GM23338 (cell line): Measurements from ENCODE around the gene FGF2. TPM values are rescaled to one million over a fixed set of nuclear protein-coding genes. Genes with fewer than 3 reads are reported as not detected.
"Not testable (repeated sequence)": the region's sequence is repeated elsewhere in the genome, so short reads cannot be mapped to it uniquely, and the experiment has no call there.

Source experiments
- ATAC-seq: fragments of 200-7000 bp; cut with Tn5 transposase; 3 replicates; pipeline ENCODE4 v1.9.1; 2020
- DNase-seq: peaks from one replicate; pipeline ENCODE4 v3.0.0-alpha.2; 2015; ENCODE audit warnings: low spot score
- H2AFZ ChIP-seq: fragments of 200-600 bp; sonication (generic); 2 replicates; pipeline ENCODE4 v1.8.0; 2016; ENCODE audit warnings: antibody characterized with exemption, mild to moderate bottlenecking, moderate library complexity
- H3F3A ChIP-seq: fragments of 200-600 bp; sonication (generic); replicated peaks from 2 replicates; pipeline ENCODE4 v1.8.0; 2017; ENCODE audit warnings: antibody characterized with exemption, mixed run types, low read depth
- H3K27ac ChIP-seq: fragments of 200-600 bp; sonication (generic); 2 replicates; pipeline ENCODE4 v1.6.1; 2016; ENCODE audit warnings: low read depth
- H3K27me3 ChIP-seq: fragments of 200-600 bp; sonication (generic); 2 replicates; pipeline ENCODE4 v1.8.0; 2016; ENCODE audit warnings: mild to moderate bottlenecking, mixed run types, moderate library complexity; ENCODE audit not compliant: insufficient read depth
- H3K36me3 ChIP-seq: fragments of 200-600 bp; sonication (generic); 2 replicates; pipeline ENCODE4 v1.8.0; 2016; ENCODE audit warnings: mild to moderate bottlenecking; ENCODE audit not compliant: insufficient read depth
- H3K4me1 ChIP-seq: fragments of 200-600 bp; sonication (generic); 2 replicates; pipeline ENCODE4 v1.8.0; 2016; ENCODE audit warnings: mild to moderate bottlenecking, moderate library complexity; ENCODE audit not compliant: insufficient read depth
- H3K4me2 ChIP-seq: fragments of 200-600 bp; sonication (generic); 2 replicates; pipeline ENCODE4 v1.7.1; 2017; ENCODE audit warnings: mixed run types
- H3K4me3 ChIP-seq: fragments of 200-600 bp; sonication (generic); 2 replicates; pipeline ENCODE4 v1.6.1; 2016; ENCODE audit warnings: mixed run types
- H3K79me2 ChIP-seq: fragments of 200-600 bp; sonication (generic); replicated peaks from 2 replicates; pipeline ENCODE4 v1.8.0; 2017; ENCODE audit warnings: mild to moderate bottlenecking; ENCODE audit not compliant: insufficient read depth
- H3K9me2 ChIP-seq: fragments of 200-600 bp; sonication (generic); 2 replicates; pipeline ENCODE4 v1.8.0; 2017; ENCODE audit not compliant: insufficient read depth
- H4K20me1 ChIP-seq: fragments of 200-600 bp; sonication (generic); replicated peaks from 2 replicates; pipeline ENCODE4 v1.8.0; 2017; ENCODE audit warnings: mild to moderate bottlenecking; ENCODE audit not compliant: insufficient read depth
- H3K27ac Mint-ChIP-seq: 2 replicates; pipeline ENCODE4 v1.8.0; 2020; ENCODE audit warnings: inconsistent platforms, mild to moderate bottlenecking, moderate library complexity, mixed read lengths
- H3K27me3 Mint-ChIP-seq: 3 replicates; pipeline ENCODE4 v1.8.0; 2022; ENCODE audit warnings: low read depth, mild to moderate bottlenecking, moderate library complexity, mixed read lengths, inconsistent platforms; ENCODE audit not compliant: insufficient read depth, poor library complexity
- H3K36me3 Mint-ChIP-seq: 3 replicates; pipeline ENCODE4 v1.8.0; 2021; ENCODE audit warnings: low read depth, mild to moderate bottlenecking, inconsistent platforms, moderate library complexity, mixed read lengths
- H3K4me1 Mint-ChIP-seq: 3 replicates; pipeline ENCODE4 v1.8.0; 2020; ENCODE audit warnings: mild to moderate bottlenecking, inconsistent platforms, mixed read lengths
- H3K4me3 Mint-ChIP-seq: 3 replicates; pipeline ENCODE4 v1.8.0; 2021; ENCODE audit warnings: moderate library complexity, mild to moderate bottlenecking, inconsistent platforms, mixed read lengths
- H3K9me3 Mint-ChIP-seq: 3 replicates; pipeline ENCODE4 v1.8.0; 2020; ENCODE audit warnings: moderate library complexity, mild to moderate bottlenecking, inconsistent platforms, mixed read lengths
- ETS1 ChIP-seq: IDR thresholded peaks from 2 replicates; pipeline ENCODE4 v1.6.1; 2016; ENCODE audit warnings: antibody characterized with exemption
- EZH2 ChIP-seq: fragments of 200-600 bp; sonication (generic); IDR thresholded peaks from one replicate; pipeline ENCODE4 v1.8.0; 2017; ENCODE audit warnings: antibody characterized with exemption, mild to moderate bottlenecking, low read depth; ENCODE audit not compliant: unreplicated experiment
- EZH2phosphoT487 ChIP-seq: fragments of 200-600 bp; sonication (generic); IDR thresholded peaks from one replicate; pipeline ENCODE4 v1.8.1; 2018; ENCODE audit warnings: antibody characterized with exemption; ENCODE audit not compliant: unreplicated experiment
- NANOG ChIP-seq: IDR thresholded peaks from 2 replicates; pipeline ENCODE4 v1.6.1; 2016; ENCODE audit warnings: antibody characterized with exemption, borderline replicate concordance
- POLR2AphosphoS5 ChIP-seq: IDR thresholded peaks from 2 replicates; pipeline ENCODE4 v1.6.1; 2016; ENCODE audit warnings: antibody characterized with exemption, low read depth
- STAT1 ChIP-seq: IDR thresholded peaks from one replicate; pipeline ENCODE4 v1.6.1; 2016; ENCODE audit warnings: antibody characterized with exemption; ENCODE audit not compliant: unreplicated experiment
- ZNF331 ChIP-seq: fragments of 250-450 bp; sonication (Bioruptor Pico); IDR thresholded peaks from 2 replicates; pipeline ENCODE4 v1.5.0; 2020; ENCODE audit warnings: low read depth, mild to moderate bottlenecking, moderate library complexity
- polyA plus RNA-seq: library from polyadenylated mRNA; unstranded; fragments of >200 nt; fragmentation: Nextera tagmentation; extraction: Ambion mirVana; gene quantifications from 2 replicates; pipeline ENCODE4 v1.2.1, GENCODE V29; 2016
- total RNA-seq: library from RNA; depleted of rRNA; stranded (reverse); fragments of >200 nt; shearing (Covaris generic); gene quantifications from 2 replicates; pipeline ENCODE4 v1.2.3, GENCODE V29; 2014
- TF ChIP-seq, protein P1 (sequence below), 2 experiments: fragments of 200-600 bp in 1 of 2; sonication (generic) in 1 of 2; conservative IDR thresholded peaks; 2 replicates each; pipeline versions ENCODE4 v1.5.1 to v1.6.1; 2016 to 2017; ENCODE audit warnings: antibody characterized with exemption in 2 of 2, low read depth in 2 of 2, mild to moderate bottlenecking in 2 of 2, moderate library complexity in 1 of 2

The FGF2 gene
- total and polyA plus RNA-seq, 2 experiments from 2014 or later: 28.3 to 84.4 TPM

- TF ChIP-seq EZH2phosphoT487 (no peak), ETS1 (no peak), EZH2 (no peak), NANOG (no peak)
Observed at GRCh38 chr4:122810669-122811068, 16.0 kb upstream of the FGF2 start (continued).

DNA sequence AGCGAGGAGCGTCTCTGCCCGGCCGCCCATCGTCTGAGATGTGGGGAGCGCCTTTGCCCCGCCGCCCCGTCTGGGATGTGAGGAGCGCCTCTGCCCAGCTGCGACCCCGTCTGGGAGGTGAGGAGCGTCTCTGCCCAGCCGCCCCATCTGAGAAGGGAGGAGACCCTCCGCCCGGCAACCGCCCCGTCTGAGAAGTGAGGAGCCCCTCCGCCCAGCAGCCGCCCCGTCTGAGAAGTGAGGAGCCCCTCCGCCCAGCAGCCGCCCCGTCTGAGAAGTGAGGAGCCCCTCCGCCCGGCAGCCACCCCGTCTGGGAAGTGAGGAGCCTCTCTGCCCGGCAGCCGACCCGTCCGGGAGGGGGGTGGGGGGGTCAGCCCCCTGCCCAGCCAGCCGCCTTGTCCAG is 14.8 kb upstream of the FGF2 start:
- peaks cover 19% of the 10 kb centered on the region for H3K9me3 Mint-ChIP-seq
- H3K36me3 ChIP-seq, H4K20me1 ChIP-seq, H3K4me3 ChIP-seq, H3K4me1 ChIP-seq, H3F3A ChIP-seq, H3K27ac Mint-ChIP-seq, H3K27me3 Mint-ChIP-seq, H3K9me2 ChIP-seq, H3K79me2 ChIP-seq, H3K4me1 Mint-ChIP-seq, H3K27ac ChIP-seq, H2AFZ ChIP-seq, ATAC-seq, DNase-seq, H3K4me2 ChIP-seq, H3K27me3 ChIP-seq, H3K4me3 Mint-ChIP-seq: not testable (repeated sequence)
- H3K36me3 Mint-ChIP-seq: peaks cover 15% of the 10 kb centered on the region

- H3K27me3 ChIP-seq, H3F3A ChIP-seq, H3K27ac Mint-ChIP-seq, H3K27ac ChIP-seq, H2AFZ ChIP-seq, H3K4me3 Mint-ChIP-seq, H3K4me3 ChIP-seq, H3K4me2 ChIP-seq, H4K20me1 ChIP-seq, H3K4me1 Mint-ChIP-seq, H3K79me2 ChIP-seq, H3K9me2 ChIP-seq, ATAC-seq, H3K4me1 ChIP-seq, H3K36me3 ChIP-seq, DNase-seq, H3K27me3 Mint-ChIP-seq: not testable (repeated sequence)
- peaks cover 19% of the 10 kb centered on the region for H3K9me3 Mint-ChIP-seq
- peaks cover 15% of the 10 kb centered on the region for H3K36me3 Mint-ChIP-seq
Observed at GRCh38 chr4:122812823-122813222, 13.8 kb upstream of the FGF2 start.

- Histone ChIP-seq H3K4me3 (no peak overlapping the region), H3K9me2 (peaks cover 3% of the 10 kb centered on the region; the same call in 1 of the 2 replicates), H3K36me3 (no peaks in the 10 kb centered on the region), H3K79me2 (no peaks in the 10 kb centered on the region), H4K20me1 (no peaks in the 10 kb centered on the region), H3K27me3 (no peaks in the 10 kb centered on the region), H3F3A (no peaks in the 10 kb centered on the region), H3K4me1 (no peaks in the 10 kb centered on the region), H3K4me2 (no peak overlapping the region), H3K27ac (no peak overlapping the region), H2AFZ (no peak overlapping the region)
- ATAC-seq (no peak), DNase-seq (no peak)
- Mint-ChIP-seq H3K4me1 (peaks cover 8% of the 10 kb centered on the region), H3K4me3 (no peak overlapping the region), H3K36me3 (peaks cover 15% of the 10 kb centered on the region), H3K27ac (no peak overlapping the region), H3K9me3 (peaks cover 19% of the 10 kb centered on the region), H3K27me3 (peaks cover 2% of the 10 kb centered on the region)
- TF ChIP-seq NANOG: no peak
- TF ChIP-seq ZNF331 (CRISPR knock-in tag): no peak
- TF ChIP-seq, protein P1, sequence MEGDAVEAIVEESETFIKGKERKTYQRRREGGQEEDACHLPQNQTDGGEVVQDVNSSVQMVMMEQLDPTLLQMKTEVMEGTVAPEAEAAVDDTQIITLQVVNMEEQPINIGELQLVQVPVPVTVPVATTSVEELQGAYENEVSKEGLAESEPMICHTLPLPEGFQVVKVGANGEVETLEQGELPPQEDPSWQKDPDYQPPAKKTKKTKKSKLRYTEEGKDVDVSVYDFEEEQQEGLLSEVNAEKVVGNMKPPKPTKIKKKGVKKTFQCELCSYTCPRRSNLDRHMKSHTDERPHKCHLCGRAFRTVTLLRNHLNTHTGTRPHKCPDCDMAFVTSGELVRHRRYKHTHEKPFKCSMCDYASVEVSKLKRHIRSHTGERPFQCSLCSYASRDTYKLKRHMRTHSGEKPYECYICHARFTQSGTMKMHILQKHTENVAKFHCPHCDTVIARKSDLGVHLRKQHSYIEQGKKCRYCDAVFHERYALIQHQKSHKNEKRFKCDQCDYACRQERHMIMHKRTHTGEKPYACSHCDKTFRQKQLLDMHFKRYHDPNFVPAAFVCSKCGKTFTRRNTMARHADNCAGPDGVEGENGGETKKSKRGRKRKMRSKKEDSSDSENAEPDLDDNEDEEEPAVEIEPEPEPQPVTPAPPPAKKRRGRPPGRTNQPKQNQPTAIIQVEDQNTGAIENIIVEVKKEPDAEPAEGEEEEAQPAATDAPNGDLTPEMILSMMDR (conservative IDR thresholded peaks at IDR 0.05; ENCODE audit: low read depth in 2 of 2): no peak
- TF ChIP-seq STAT1: no peak
- no peak for TF ChIP-seq ETS1
- no peak for TF ChIP-seq POLR2AphosphoS5
Observed at GRCh38 chr4:122814426-122814825, 12.2 kb upstream of the FGF2 start.
